ENCODE measurements around the gene ROM1.
A peak's percentile ranks its signal among the peaks of the same experiment; 100 is the strongest.

Gene ROM1

GRCh38 chr11:62591448-62592145 lies 21.5 kb upstream of the ROM1 start, which contains the start of gene TUT1:
Gene TUT1, minus strand, starts transcription at chr11:62591523. Its CDS starts 38 bp downstream, at chr11:62591485.
- peak within 1 kb of the TSS; percentile 93 for H3K4me3 ChIP-seq (ENCODE audit: low read depth, low read length)
- DNase-seq (ENCODE audit: low read depth, low spot score) = peak; percentile 99
- in situ Hi-C loops (cut with HindIII; ENCODE audit: low sequenced_read_pairs) = no loop called here
- TF ChIP-seq CTCF (IDR thresholded peaks at IDR 0.05; ENCODE audit: low read depth, low read length) = no peak

GRCh38 chr11:62592146-62592815 lies 20.8 kb upstream of the ROM1 start:
- no peak for DNase-seq (ENCODE audit: low read depth, low spot score)
- TF ChIP-seq CTCF (IDR thresholded peaks at IDR 0.05; ENCODE audit: low read depth, low read length) = no peak
- H3K4me3 ChIP-seq (ENCODE audit: low read depth, low read length) = peak overlapping the region; percentile 93
- in situ Hi-C loops (cut with HindIII; ENCODE audit: low sequenced_read_pairs) = no loop called here

- no peak for DNase-seq (ENCODE audit: low read depth, low spot score)
- no peak for TF ChIP-seq CTCF (IDR thresholded peaks at IDR 0.05; ENCODE audit: low read depth, low read length)
- H3K4me3 ChIP-seq (ENCODE audit: low read depth, low read length) = no peak overlapping the region
- in situ Hi-C loops (cut with HindIII; ENCODE audit: low sequenced_read_pairs) = no loop called here
Measured at GRCh38 chr11:62592989-62593421, 20.1 kb upstream of the ROM1 start.

- in situ Hi-C loops (cut with HindIII; ENCODE audit: low sequenced_read_pairs) = no loop called here
- peak; percentile 65 for DNase-seq (ENCODE audit: low read depth, low spot score)
Measured at GRCh38 chr11:62593434-62594044, 19.5 kb upstream of the ROM1 start.

GRCh38 chr11:62595124-62595523 lies 17.9 kb upstream of the ROM1 start:
- in situ Hi-C loops (cut with HindIII; ENCODE audit: low sequenced_read_pairs) = no loop called here
- H3K4me3 ChIP-seq (ENCODE audit: low read depth, low read length) = no peak overlapping the region
- TF ChIP-seq CTCF (IDR thresholded peaks at IDR 0.05; ENCODE audit: low read depth, low read length) = no peak
- no peak for DNase-seq (ENCODE audit: low read depth, low spot score)

More at GRCh38 chr11:62593434-62594044, 19.5 kb upstream of the ROM1 start:
- H3K4me3 ChIP-seq (ENCODE audit: low read depth, low read length) = no peak overlapping the region
- peak; percentile 78 for TF ChIP-seq CTCF (IDR thresholded peaks at IDR 0.05; ENCODE audit: low read depth, low read length)

GRCh38 chr11:62599069-62599696 lies 13.9 kb upstream of the ROM1 start:
- no peak for TF ChIP-seq CTCF (IDR thresholded peaks at IDR 0.05; ENCODE audit: low read depth, low read length)
- peak; percentile 98 for DNase-seq (ENCODE audit: low read depth, low spot score)
- H3K4me3 ChIP-seq (ENCODE audit: low read depth, low read length) = peak overlapping the region; percentile 3
- in situ Hi-C loops (cut with HindIII; ENCODE audit: low sequenced_read_pairs) = no loop called here
